HG02759 (cell line): ENCODE data around the gene POU6F2.
"Not testable (repeated sequence)": the region's sequence is repeated elsewhere in the genome, so short reads cannot be mapped to it uniquely, and the experiment has no call there.

ENCODE experiments used
- ATAC-seq: cut with Tn5 transposase; IDR thresholded peaks from one replicate; pipeline ENCODE4 v1.9.1; 2021; ENCODE audit warnings: mild to moderate bottlenecking, moderate library complexity; ENCODE audit not compliant: unreplicated experiment

POU6F2 gene

GRCh38 chr7:39294022-39294421 lies 316.3 kb downstream of the POU6F2 start:
- ATAC-seq = no peak

GRCh38 chr7:39295796-39296195 lies 318.1 kb downstream of the POU6F2 start:
- ATAC-seq = no peak

GRCh38 chr7:39299695-39300094 lies 322.0 kb downstream of the POU6F2 start:
- no peak for ATAC-seq

- no peak for ATAC-seq
Measured at GRCh38 chr7:39300276-39300675, 322.6 kb downstream of the POU6F2 start.

- no peak for ATAC-seq
Measured at GRCh38 chr7:39301543-39301942, 323.8 kb downstream of the POU6F2 start.

GRCh38 chr7:39304178-39304577 lies 326.5 kb downstream of the POU6F2 start:
- ATAC-seq = no peak

- ATAC-seq = no peak
Measured at GRCh38 chr7:39304668-39305405, 327.1 kb downstream of the POU6F2 start.

GRCh38 chr7:39306016-39306570 lies 328.4 kb downstream of the POU6F2 start:
- no peak for ATAC-seq

GRCh38 chr7:39310699-39311098 lies 333.0 kb downstream of the POU6F2 start:
- ATAC-seq = no peak

GRCh38 chr7:39312254-39312989 lies 334.7 kb downstream of the POU6F2 start:
- no peak for ATAC-seq

GRCh38 chr7:39313376-39313775 lies 335.7 kb downstream of the POU6F2 start:
- no peak for ATAC-seq

GRCh38 chr7:39313974-39314373 lies 336.3 kb downstream of the POU6F2 start:
- no peak for ATAC-seq

- ATAC-seq = no peak
Measured at GRCh38 chr7:39317107-39317506, 339.4 kb downstream of the POU6F2 start.

GRCh38 chr7:39317896-39318295 lies 340.2 kb downstream of the POU6F2 start:
- ATAC-seq = no peak

- ATAC-seq = no peak
Measured at GRCh38 chr7:39321245-39321644, 343.5 kb downstream of the POU6F2 start.

GRCh38 chr7:39321909-39322498 lies 344.3 kb downstream of the POU6F2 start:
- ATAC-seq = peak; percentile 58

- ATAC-seq = no peak
Measured at GRCh38 chr7:39324139-39324760, 346.5 kb downstream of the POU6F2 start.

GRCh38 chr7:39331607-39332006 lies 353.9 kb downstream of the POU6F2 start:
- ATAC-seq = not testable (repeated sequence)

- no peak for ATAC-seq
Measured at GRCh38 chr7:39332142-39332541, 354.4 kb downstream of the POU6F2 start.

- no peak for ATAC-seq
Measured at GRCh38 chr7:39333701-39334100, 356.0 kb downstream of the POU6F2 start.

GRCh38 chr7:39336442-39336841 lies 358.7 kb downstream of the POU6F2 start:
- no peak for ATAC-seq
